HFFc6 (cell line): Measurements from ENCODE around the gene CSN1S1. TPM values are rescaled to one million over a fixed set of nuclear protein-coding genes. Genes with fewer than 3 reads are reported as not detected.
A peak's percentile ranks its signal among the peaks of the same experiment; 100 is the strongest.

Source experiments
- DNase-seq: peaks from one replicate; pipeline ENCODE4 v3.0.0-alpha.2; 2018
- H3K27ac Mint-ChIP-seq: 2 replicates; pipeline ENCODE4 v1.8.0; 2020; ENCODE audit warnings: mild to moderate bottlenecking, mixed read lengths
- H3K27me3 Mint-ChIP-seq: 2 replicates; pipeline ENCODE4 v1.8.0; 2021; ENCODE audit warnings: mild to moderate bottlenecking, moderate library complexity, mixed read lengths; ENCODE audit not compliant: insufficient read depth
- H3K36me3 Mint-ChIP-seq: 2 replicates; pipeline ENCODE4 v1.8.0; 2021; ENCODE audit warnings: low read depth, mixed read lengths
- H3K4me1 Mint-ChIP-seq: 2 replicates; pipeline ENCODE4 v1.8.0; 2020; ENCODE audit warnings: low read depth, mixed read lengths
- H3K4me3 Mint-ChIP-seq: 2 replicates; pipeline ENCODE4 v1.8.0; 2020; ENCODE audit warnings: mild to moderate bottlenecking, moderate library complexity, mixed read lengths
- H3K9me3 Mint-ChIP-seq: 2 replicates; pipeline ENCODE4 v1.8.0; 2020; ENCODE audit warnings: mild to moderate bottlenecking, mixed read lengths
- CTCF ChIP-seq: fragments of 200-600 bp; sonication (generic); IDR thresholded peaks from 2 replicates; pipeline ENCODE4 v1.5.0; 2021; ENCODE audit warnings: antibody characterized with exemption, mild to moderate bottlenecking
- long read RNA-seq: library from polyadenylated mRNA; unstranded; transcript quantifications from one replicate; pipeline ENCODE4 v2.0.0, GENCODE V29; 2019
- total RNA-seq, 6 experiments: library from RNA; stranded (reverse); fragmentation: NEBNext Ultra II Directional; extraction: Animal tissue kit (Norgen Biotek cat#: 25700); gene quantifications; 2 replicates in 1 of 6; 3 replicates in 5 of 6; pipeline ENCODE4 v1.2.3, GENCODE V29; 2021

Gene CSN1S1
- total RNA-seq: not detected
- long read RNA-seq: 0 reads

GRCh38 chr4:69930768-69931167 lies at the start of gene CSN1S1:
Gene CSN1S1, plus strand, starts transcription at chr4:69931068. Its CDS starts 1,488 bp downstream, at chr4:69932556.
- no peak for TF ChIP-seq CTCF
- Mint-ChIP-seq H3K36me3 (no peaks in the 10 kb centered on the region), H3K27ac (no peak within 1 kb of the TSS), H3K4me1 (no peaks in the 10 kb centered on the region), H3K9me3 (peaks cover 14% of the 10 kb centered on the region), H3K4me3 (no peak within 1 kb of the TSS), H3K27me3 (no peaks in the 10 kb centered on the region)
- no peak for DNase-seq

DNA sequence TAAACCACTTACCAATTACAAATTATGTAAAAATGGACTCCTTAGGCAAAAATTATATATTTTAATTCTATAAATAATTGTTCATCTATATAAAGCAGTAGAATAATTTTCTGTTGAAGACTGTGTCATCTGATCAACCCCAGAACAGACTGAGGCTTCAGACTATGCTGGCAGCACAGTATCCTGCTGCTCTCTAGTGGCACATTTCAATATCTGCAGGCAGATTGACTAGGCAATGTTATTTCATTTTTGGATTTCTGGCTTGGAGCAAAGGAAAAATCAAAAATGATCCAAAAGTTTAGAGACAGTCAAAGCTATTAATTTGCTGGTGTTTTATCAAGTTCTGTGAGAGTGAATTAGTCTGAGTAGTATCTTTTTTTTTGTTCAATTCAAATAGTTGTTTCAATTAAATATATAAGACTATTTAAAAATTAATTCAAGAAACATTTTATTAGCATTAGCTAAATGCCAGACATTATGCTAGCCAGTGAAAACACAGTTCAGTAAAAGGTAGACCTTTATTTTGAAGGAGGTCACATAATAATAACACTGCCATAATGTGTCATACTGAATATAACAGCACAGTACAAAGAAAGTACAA lies 49.6 kb upstream of the CSN1S1 start:
- DNase-seq: no peak
- peak; percentile 67 for TF ChIP-seq CTCF
- H3K27ac Mint-ChIP-seq: no peak overlapping the region
- H3K36me3 Mint-ChIP-seq: no peaks in the 10 kb centered on the region
- no peaks in the 10 kb centered on the region for H3K4me1 Mint-ChIP-seq
- H3K9me3 Mint-ChIP-seq: peaks cover 35% of the 10 kb centered on the region
- no peaks in the 10 kb centered on the region; the same call in 1 of the 2 replicates for H3K27me3 Mint-ChIP-seq
- no peak overlapping the region for H3K4me3 Mint-ChIP-seq

DNA sequence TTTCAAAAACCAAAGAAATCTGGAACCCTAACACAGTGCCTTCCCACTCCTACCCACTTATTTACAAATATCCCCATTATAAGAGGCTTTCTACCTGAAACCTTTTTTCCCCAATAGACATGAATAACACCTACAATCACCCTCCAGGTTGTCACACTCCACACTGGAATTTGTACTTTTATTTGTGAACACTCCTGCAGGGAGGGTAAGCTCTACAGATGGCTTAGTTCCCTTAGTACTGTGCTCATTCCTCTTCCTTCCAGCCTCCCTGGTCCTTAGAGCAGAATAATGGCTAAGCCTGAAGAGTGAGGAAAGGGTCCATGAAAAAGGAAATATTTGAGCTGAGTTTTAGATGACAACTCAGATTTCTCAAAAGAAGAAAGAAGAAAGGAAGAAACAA lies 48.7 kb upstream of the CSN1S1 start:
- TF ChIP-seq CTCF: no peak
- DNase-seq: no peak
- no peaks in the 10 kb centered on the region for H3K36me3 Mint-ChIP-seq

DNA sequence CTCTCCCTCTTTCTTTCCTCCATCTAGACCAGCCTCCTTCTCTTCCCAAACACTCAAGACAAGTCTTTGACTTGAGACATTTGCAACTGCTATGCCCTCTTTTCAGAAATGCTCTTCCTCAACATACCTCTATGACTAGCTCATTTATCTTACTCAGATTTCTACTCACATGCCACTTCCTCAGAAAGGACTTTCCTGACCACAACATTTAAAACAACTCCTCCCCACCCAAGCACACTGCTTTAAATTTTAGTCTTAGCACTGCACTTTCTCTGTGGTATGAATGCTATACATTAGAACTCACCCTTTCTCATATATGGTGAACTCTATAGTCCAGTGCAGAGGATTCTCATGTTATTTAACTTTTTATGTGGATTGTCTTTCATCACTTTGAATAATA lies 42.5 kb upstream of the CSN1S1 start:
- Mint-ChIP-seq H3K4me3 (no peak overlapping the region), H3K4me1 (no peaks in the 10 kb centered on the region), H3K9me3 (peaks cover 21% of the 10 kb centered on the region), H3K27ac (no peak overlapping the region), H3K36me3 (no peaks in the 10 kb centered on the region), H3K27me3 (no peaks in the 10 kb centered on the region)
- no peak for DNase-seq
- TF ChIP-seq CTCF: no peak

More for the DNA sequence above, 48.7 kb upstream of the CSN1S1 start:
- Mint-ChIP-seq H3K4me3 (no peak overlapping the region), H3K4me1 (no peaks in the 10 kb centered on the region), H3K27me3 (no peaks in the 10 kb centered on the region; the same call in 1 of the 2 replicates), H3K9me3 (peaks cover 34% of the 10 kb centered on the region), H3K27ac (no peak overlapping the region)

GRCh38 chr4:69894186-69894585 lies 36.7 kb upstream of the CSN1S1 start:
- Mint-ChIP-seq H3K27me3 (no peaks in the 10 kb centered on the region), H3K27ac (no peak overlapping the region), H3K36me3 (no peaks in the 10 kb centered on the region), H3K9me3 (no peaks in the 10 kb centered on the region), H3K4me3 (no peak overlapping the region), H3K4me1 (no peaks in the 10 kb centered on the region)
- DNase-seq: no peak
- TF ChIP-seq CTCF: no peak
